IPS-15b (cell line): ENCODE measurements around the gene PRR35.

Experiments used
- H3K27me3 ChIP-seq: one replicate; pipeline ENCODE4 v1.6.1; 2013; ENCODE audit warnings: low read length; ENCODE audit not compliant: control insufficient read depth, insufficient read depth
- H3K36me3 ChIP-seq: one replicate; pipeline ENCODE4 v1.6.1; 2013; ENCODE audit warnings: low read length; ENCODE audit not compliant: control insufficient read depth, insufficient read depth
- H3K4me1 ChIP-seq: one replicate; pipeline ENCODE4 v1.6.1; 2013; ENCODE audit warnings: mild to moderate bottlenecking, low read length; ENCODE audit not compliant: control insufficient read depth, insufficient read depth
- H3K4me3 ChIP-seq: one replicate; pipeline ENCODE4 v1.5.1; 2013; ENCODE audit warnings: low read depth, low read length
- H3K9ac ChIP-seq: one replicate; pipeline ENCODE4 v1.6.1; 2013; ENCODE audit warnings: low read depth, mild to moderate bottlenecking, low read length
- H3K9me3 ChIP-seq: one replicate; pipeline ENCODE4 v1.6.1; 2013; ENCODE audit warnings: mild to moderate bottlenecking, low read length; ENCODE audit not compliant: control insufficient read depth, insufficient read depth

Gene PRR35

DNA sequence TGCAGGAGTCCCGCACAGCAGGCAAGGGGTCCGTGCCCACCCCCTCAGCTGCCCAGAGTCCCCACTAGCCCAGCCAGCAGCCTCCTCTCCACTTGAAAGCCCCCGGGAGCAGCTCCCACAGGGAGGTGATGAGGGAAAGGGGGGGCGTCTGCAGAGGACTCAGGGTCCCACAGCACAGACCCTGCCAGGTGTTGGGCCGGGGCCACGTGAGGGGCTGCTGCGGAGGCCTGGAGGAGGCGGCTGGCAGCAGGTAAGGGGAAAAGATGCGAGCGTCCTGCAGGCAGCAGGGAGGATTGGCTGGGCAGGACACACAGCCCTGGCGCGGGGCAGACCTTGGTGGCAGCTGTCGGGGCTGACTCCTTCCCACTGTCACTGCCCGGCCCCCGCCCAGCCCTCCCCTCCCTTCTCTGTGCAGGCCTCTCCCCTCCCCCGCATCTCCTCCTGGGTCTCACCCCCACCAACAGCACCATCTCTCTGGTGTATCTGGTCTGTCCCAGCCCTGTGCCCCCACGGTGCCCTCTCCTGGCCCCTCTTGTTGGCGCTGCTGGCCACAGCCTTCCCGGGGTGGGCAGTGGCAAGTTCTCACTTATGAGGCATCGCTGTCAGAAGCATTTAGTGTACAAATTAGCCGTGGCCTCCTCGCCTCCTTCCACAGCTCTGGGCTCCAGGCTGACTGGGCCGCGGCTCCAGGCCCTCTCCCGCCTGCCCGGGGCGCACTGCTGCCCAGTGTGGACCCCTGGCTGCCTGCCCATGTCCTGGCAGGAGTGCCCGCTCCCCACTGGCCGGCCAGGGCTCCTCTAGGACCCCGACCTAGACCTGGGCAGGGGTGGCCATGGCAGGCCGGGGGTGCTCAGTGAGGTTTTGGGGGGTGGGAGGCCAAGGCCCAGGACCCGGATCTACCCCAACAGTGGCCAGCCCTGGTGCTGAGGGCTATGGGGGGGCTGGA is 4.4 kb upstream of the PRR35 start:
- H3K36me3 ChIP-seq = peaks cover 10% of the 10 kb centered on the region
- H3K4me1 ChIP-seq = no peaks in the 10 kb centered on the region
- no peak overlapping the region for H3K4me3 ChIP-seq
- H3K9ac ChIP-seq = no peak overlapping the region
- no peaks in the 10 kb centered on the region for H3K9me3 ChIP-seq
- peaks cover 5% of the 10 kb centered on the region for H3K27me3 ChIP-seq

DNA sequence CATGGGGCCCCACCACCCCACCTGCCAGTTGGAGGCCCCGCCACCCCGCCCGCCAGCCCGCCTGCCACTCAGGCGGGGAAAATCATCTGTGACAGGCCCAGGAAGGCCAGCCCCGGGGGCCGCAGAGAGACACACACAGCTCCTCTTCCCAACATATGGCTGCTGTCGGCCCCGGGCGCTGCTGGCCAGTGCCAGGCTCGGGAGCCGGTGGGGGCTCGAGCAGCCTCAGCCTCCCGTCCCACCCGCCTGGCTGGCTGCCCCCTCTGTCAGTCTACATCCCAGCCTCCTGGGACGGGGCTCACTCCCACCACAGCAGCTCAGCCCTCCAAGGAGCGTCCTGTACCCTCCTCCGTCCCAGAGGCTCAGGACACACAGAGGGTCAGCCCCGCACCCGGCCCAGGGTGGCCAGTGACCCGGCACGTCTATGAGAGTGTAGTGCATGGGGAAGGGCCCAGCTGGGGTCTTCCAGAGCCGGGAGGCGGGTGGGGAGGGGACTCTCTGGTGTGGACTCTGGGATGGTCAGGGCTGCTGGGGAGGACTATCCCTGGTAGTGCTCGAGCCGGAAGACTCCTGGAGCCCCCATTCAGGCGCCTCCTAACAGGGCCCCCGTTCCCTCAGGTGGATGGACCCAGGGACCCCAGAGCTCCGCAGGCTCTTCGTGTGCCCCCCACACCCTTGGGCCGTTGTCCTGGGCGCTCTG is 3.6 kb upstream of the PRR35 start:
- H3K9ac ChIP-seq = no peak overlapping the region
- peaks cover 10% of the 10 kb centered on the region for H3K36me3 ChIP-seq
- no peak overlapping the region for H3K4me3 ChIP-seq
- H3K9me3 ChIP-seq = no peaks in the 10 kb centered on the region
- no peaks in the 10 kb centered on the region for H3K4me1 ChIP-seq
- peaks cover 11% of the 10 kb centered on the region for H3K27me3 ChIP-seq

DNA sequence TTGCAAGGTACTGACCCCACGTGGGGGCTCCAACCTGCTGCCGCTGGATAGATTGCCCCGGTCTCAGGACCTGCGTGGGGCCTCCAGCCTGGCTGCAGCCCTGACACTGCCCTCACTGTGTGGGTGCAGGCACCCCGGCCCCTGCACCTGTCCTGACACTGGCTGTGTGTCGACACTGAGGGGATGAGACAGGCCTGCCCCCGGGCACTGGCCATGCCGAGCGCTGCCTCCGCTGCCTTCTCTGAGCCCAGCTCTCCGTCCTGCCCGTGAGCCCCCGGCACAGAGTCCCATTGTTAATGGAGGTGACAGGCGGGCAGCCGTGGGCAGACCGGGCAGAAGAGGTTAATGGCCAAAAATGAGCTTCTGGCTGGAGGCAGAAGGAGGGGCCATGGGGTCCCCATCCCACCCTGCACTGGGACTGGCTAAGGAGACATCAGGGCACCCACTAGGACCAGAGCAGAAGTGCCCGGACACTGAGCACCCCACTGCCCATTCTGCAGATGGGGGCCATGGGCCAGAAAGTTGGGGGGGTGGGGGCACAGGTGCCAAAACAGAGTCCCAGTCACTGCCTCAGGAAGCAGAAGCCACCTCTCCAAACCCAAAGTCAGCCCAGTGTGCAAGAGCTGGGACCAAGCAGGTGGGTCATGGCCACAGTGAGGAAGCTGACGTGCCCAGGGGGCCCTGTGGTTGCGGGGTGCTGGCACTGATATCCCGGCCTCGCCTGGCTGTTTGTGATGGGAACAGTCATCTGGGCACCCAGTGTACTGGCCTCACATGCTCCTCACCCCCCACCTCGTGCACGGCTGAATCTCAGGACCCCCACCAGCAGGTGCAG is 2.5 kb upstream of the PRR35 start:
- Histone ChIP-seq H3K27me3 (peaks cover 12% of the 10 kb centered on the region), H3K4me3 (no peak overlapping the region), H3K9ac (no peak overlapping the region), H3K36me3 (peaks cover 3% of the 10 kb centered on the region), H3K9me3 (no peaks in the 10 kb centered on the region), H3K4me1 (no peaks in the 10 kb centered on the region)

DNA sequence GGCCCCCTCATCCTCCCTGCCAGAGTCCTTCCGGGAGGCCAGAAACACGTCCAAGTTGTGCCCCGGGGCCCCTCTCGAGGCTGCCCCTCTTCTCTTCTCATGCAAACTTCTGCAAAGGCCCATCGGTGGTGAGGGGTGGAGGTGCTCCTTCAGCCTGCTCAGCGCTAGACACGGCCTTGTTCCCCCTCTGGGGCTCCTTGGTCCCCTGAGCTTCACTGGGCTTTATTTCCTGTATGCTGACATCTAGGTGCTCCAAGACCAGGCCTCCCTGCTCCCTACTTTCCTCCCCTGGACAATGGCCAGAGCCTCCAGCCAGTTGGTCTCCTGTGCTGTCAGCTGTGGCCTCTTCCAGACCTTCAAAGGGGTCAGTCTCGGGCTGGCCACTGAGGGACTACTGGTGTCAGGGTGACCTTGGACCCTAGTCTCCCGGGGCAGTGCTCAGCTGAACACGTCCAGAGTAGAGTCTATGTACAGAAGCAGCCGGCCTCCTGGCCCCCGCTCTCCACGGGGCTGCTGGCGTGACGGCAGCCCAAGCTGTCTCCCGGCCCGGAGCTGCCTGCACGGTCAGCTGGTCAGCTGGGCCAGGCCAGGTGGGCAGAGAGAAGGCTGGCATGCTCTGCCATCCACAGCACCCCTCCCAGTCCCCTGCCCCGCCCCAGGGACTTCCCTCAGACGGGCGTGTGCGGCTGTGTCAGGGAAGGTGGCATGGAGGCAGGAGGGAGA is 1.7 kb upstream of the PRR35 start:
- Histone ChIP-seq H3K9me3 (no peaks in the 10 kb centered on the region), H3K9ac (no peak overlapping the region), H3K4me3 (no peak overlapping the region), H3K36me3 (no peaks in the 10 kb centered on the region), H3K27me3 (peaks cover 12% of the 10 kb centered on the region), H3K4me1 (no peaks in the 10 kb centered on the region)

DNA sequence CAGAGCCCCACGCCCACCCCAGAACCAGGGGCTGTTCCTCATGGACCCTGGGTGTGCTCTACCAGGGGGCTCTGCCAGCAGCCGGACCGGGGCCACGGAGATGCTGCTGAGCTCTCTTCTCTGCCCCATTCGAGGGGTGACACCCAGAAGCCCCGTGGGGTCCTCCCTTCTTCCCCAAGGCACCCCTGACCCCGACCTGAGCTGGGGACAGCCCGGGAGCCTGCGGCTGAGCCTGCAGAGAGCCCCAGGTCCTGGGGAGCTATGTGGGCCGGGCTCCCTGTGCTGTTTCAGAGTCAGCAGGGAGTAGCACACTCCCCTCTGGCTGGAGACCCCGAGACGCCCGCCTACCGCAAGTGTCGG is 1.2 kb upstream of the PRR35 start:
- Histone ChIP-seq H3K36me3 (no peaks in the 10 kb centered on the region), H3K9ac (no peak overlapping the region), H3K4me1 (no peaks in the 10 kb centered on the region), H3K27me3 (peaks cover 12% of the 10 kb centered on the region), H3K9me3 (no peaks in the 10 kb centered on the region), H3K4me3 (no peak overlapping the region)

DNA sequence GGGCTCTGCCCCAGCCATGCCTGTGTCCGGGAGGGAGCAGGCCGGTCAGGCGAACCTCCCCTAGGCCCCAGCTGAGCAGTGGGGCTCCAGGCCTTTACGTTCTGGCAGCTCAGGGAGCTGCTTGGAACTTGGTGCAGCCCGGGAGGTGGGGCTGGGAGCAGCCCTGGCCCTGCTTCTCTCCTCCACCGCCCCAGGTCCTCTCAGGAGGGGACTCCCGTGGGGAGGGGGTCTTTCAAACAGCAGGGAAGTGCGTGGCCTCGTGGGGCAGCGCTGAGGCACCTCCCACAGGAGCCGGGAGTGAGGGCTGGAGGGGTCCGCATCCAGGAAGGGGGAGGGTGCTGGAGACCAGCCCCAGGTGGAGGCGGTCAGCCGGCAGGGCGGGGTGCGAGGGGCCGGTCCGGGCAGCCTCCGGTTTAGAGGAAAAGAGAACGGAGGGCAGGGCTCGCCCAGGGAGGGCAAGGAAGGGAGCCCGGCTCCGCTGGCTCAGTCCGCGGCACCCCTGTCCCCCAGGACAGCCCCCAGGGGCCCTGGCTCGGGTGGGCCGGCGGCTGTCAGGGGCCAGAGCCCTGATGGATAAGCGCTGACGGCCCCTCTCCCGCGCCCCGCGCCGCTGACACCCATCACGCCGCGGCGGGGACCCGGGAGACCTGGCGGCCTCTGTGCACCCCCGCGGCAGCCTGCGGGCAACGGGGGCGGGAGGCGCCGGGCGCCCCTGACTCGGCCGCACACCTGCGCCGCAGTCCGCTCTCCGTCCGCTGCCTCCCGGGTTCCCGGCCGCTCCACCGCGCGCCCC is 587 bp upstream of the PRR35 start:
- H3K9ac ChIP-seq = no peak overlapping the region
- peaks cover 12% of the 10 kb centered on the region for H3K27me3 ChIP-seq

DNA sequence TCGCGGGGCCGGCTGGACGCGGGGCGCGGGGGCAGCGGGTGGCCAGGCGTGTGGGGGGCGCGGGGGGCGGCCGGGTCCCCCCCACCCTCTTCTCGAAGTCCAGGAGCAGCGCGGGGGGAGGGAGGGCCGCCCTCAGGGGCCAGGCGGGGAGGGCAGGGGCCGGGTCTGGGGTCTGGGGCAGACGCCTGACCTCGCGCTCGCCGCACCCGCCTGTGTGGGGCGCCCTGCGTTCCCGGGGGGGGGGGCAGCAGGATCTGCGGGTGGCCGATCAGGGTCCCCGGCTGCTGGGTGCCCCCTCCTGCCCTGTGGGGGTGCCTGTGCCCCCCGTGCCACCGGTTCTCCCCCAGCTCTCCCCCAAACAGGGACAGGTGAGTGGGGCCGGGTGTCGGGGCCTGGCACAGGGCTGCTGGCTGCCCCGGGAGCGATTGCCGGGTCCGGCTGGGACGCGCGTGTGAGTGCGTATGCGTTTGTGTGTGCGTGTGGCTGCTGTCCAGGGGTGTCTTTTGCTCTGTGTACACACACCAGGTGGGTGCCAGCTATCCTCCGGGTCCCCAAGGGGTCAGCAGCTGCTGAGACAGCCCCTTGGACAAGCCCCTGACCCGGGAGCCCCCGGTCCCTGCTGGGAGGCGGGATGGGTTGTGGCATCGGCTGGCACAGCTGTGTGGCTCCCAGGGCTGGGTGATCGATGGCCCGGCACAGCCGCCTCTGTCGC is 663 bp downstream of the PRR35 start:
- H3K4me1 ChIP-seq = no peaks in the 10 kb centered on the region
- H3K9ac ChIP-seq = no peak overlapping the region
- H3K36me3 ChIP-seq = no peaks in the 10 kb centered on the region
- no peak overlapping the region for H3K4me3 ChIP-seq
- H3K27me3 ChIP-seq = peaks cover 12% of the 10 kb centered on the region
- H3K9me3 ChIP-seq = no peaks in the 10 kb centered on the region

More for the DNA sequence above, 587 bp upstream of the PRR35 start:
- Histone ChIP-seq H3K4me3 (peak overlapping the region; percentile 32), H3K9me3 (no peaks in the 10 kb centered on the region), H3K36me3 (no peaks in the 10 kb centered on the region), H3K4me1 (no peaks in the 10 kb centered on the region)

DNA sequence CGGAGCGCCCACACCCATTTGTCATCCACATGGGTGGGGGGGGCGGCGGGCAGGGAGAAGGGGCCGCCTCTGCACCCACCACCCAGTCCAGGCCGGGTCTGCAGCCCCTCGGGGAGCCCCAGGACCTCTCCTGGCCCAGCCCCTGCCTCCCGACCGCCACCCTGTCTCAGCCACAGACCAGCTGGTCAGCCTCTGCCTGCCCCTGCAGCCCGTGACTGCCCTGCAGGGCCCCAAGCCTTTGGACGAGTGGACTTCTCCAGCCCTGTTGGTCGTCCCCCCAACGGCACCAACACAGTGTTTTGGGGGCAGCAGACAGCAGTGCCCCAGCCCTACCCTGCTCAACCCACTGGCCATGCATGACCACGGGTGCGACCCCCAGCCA is 1.2 kb downstream of the PRR35 start:
- Histone ChIP-seq H3K4me3 (no peak overlapping the region), H3K27me3 (peaks cover 12% of the 10 kb centered on the region), H3K36me3 (no peaks in the 10 kb centered on the region), H3K9ac (no peak overlapping the region), H3K9me3 (no peaks in the 10 kb centered on the region), H3K4me1 (no peaks in the 10 kb centered on the region)

DNA sequence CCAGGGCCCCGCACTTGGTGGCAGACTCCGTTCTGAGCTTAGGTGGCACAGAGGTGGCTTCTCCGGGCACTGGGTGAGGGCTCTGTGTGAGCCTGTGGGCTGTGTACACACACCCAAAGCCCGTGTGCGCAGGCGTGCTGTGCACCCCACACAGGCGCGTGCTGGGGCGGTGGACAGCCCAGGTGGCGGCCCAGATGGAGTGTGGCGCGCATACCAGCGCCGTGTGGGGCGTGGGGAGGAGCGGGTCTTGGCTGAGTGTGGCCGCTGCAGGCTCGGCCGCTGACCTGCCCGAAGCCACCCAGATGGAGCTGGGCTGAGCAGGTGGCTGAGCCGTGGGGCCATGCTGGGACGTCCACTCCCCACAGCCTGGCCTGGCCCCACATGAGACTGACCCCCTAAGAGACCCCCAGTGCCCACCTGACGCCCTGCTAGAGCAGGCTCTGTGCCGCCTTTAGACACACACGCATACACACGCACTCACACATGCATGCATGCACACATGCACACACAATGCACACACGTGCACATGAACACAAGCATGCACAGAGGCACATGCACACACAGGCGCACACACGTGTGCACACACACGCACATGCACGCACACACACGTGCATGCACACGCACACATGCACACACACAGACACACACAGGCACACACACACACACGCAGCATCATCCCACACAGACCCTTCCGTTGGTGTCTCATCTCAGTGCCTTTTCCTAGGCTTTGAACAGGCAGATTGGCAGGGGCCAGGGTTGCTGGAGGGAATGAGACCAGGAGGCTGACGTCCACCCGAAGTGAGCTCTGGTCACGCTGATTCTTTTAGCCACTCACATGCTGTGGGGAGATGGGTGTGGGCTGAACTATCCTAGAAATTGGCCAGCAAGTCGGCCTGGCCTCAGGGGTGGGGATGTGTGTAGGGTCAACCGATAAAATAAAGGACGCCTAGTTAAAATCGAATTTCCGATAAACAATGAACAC is 2.1 kb downstream of the PRR35 start:
- Histone ChIP-seq H3K9me3 (no peaks in the 10 kb centered on the region), H3K9ac (no peak overlapping the region), H3K4me3 (no peak overlapping the region), H3K27me3 (peaks cover 12% of the 10 kb centered on the region), H3K4me1 (no peaks in the 10 kb centered on the region), H3K36me3 (no peaks in the 10 kb centered on the region)
